GM18868 (cell line): ENCODE measurements around the gene PJA1.
A peak's percentile ranks its signal among the peaks of the same experiment; 100 is the strongest.

Experiments
- ATAC-seq: cut with Tn5 transposase; IDR thresholded peaks from one replicate; pipeline ENCODE4 v1.9.1; 2021; ENCODE audit warnings: mild to moderate bottlenecking, moderate library complexity; ENCODE audit not compliant: unreplicated experiment

The PJA1 gene

DNA sequence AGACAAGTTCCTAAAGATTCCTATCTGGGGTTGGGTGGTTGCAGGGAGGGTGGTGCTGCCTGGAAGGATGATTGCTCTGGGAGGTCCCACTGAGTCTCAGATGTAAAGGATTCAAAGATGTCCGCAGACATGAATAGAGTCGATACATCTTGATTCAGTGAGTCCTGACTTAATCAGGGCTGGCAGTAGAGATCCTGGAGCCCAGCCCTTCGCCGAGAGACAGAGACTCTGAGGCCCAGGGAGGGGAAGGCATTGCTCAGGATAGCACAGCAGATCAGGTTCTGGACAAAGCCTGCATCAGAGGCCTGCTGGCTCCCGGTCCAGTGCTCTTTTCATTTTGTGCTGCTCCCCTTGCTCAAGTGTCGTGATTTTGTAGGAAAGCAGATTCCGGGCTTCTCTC, 21.7 kb downstream of the PJA1 start:
- ATAC-seq: peak; percentile 24

DNA sequence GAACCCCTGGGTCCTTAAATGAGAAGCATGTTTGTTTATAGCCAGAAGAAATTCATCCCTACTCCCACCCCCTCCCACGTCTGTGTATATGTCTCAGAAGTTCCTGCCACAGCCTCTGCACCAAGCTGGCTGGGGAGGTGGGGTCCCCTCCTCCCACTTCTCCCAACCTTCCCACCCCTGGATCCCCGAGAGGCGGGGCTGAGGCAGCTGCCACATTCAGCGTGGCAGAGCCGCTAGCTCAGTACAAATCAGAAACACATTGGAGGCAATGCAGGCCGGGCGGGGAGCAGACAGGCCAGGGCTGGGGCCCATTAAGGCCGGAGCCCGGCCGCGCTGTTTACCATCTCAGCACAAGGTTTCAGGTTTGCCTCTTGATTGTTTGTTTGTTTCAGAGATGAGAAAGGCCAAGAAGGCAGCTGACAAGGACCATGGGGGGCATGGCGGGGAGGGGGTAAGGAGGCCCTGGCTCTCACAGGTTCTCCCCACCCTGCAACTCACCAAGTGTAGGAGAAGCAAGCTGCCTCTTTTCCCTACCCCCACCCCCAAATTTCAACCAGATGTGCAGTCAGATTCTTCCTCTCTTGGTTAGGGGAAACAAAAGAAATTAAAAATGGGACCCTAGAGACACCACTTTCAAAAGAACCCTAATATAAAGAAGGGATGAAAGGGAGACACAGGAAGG, 22.3 kb downstream of the PJA1 start:
- no peak for ATAC-seq

DNA sequence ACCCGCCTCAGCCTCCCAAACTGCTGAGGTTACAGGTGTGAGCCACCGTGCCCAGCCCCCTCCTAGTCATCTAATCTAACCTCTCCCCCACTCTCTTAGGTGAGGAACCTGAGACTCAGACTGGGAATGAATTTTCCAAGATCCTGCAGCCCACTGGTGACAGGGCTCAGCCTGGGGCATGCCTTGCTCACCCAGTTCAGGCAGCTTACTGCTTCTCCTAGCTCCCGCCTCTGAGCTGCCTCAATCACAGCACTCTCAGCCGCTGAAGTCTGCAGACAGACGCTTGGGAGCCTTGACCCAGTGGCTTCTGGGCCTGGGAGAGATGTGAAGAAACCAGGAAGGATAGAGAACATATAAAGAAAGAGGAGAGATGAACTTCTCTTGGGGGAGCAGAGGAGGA, 24.4 kb downstream of the PJA1 start:
- no peak for ATAC-seq

DNA sequence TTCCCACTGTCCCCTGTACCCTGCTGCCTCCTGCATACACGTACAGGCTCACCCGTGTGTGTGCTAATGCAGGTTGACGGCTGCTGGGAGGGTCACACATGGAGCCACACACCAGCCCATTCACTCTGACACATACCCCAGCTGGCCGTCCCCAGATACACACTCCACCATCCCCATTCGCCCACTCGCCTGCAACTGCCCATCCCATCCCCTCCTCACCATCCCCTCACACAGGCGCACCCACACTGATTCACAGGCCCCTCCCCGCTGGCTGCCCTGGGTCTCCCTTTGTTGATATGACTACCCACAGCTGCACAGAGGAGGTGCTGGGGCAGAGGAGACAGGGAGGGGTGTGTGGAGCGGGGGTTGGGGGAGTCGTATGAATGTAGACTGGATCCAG, 25.7 kb downstream of the PJA1 start:
- no peak for ATAC-seq

DNA sequence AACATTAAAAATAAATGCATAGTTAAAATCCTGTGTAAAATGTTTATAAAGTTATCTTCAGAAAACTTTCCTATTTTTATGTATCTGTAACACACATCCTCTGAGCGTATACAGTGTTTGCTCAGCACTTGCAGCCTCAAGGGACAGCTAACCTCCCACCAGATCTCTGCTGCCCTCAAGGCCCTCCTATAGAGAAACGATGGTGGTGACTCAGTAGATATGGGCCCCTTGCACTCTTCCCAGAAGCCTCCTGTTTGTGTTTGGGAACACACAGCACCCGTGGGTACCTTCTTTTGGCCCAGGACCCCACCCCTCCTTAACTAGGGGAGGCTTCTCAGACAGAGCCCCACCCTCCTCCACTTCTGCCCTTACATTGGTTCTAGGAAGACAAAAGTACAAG, 26.7 kb downstream of the PJA1 start:
- no peak for ATAC-seq

DNA sequence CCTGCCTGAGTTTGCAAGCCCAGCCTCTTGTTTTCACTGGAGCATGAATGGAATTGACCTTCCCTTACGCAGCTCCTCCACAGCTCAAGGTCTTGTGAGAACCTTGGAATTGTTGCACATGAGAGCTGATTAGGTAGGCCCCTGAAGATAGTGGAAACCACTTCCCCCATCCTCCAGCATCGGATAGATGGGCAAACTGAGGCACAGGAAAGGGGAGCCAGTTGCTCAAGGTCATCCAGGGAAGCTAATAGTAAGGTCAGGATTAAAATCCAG, 27.2 kb downstream of the PJA1 start:
- no peak for ATAC-seq

DNA sequence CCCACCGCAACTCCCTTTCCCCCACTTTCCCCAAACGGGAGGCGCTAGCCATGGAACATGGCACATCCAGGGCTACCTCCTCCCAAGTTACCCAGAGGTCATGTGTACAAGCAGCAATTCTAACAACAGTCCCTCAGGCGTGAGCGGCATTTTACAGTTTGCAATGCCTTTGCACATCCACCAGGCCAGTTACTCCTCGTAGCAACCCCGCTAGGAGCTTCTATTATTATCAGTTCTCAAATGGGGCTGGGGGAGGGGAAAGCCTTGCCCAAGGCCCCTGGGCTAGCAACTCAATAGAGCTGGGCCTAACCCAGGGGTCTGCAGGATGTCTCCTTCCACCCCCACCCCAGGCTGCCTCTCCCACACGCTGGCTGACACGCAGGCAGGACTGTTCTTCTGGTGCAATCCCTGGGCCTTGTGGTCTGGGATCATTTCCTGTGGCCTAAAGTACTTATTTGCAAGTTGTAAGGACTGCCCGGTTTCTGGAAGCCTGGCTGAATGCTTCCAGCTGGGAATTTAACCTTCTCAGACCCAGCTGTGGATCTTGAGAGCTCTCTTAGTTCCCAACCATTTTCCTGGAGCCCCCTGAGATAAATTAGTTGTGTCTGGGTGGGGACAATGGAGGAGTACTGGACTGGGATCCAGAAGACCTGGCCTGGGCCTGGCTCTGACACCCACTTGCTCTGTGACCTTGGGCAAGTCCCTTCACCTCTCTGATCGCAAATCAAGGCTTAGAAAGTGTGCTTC, 27.7 kb downstream of the PJA1 start:
- ATAC-seq: no peak

DNA sequence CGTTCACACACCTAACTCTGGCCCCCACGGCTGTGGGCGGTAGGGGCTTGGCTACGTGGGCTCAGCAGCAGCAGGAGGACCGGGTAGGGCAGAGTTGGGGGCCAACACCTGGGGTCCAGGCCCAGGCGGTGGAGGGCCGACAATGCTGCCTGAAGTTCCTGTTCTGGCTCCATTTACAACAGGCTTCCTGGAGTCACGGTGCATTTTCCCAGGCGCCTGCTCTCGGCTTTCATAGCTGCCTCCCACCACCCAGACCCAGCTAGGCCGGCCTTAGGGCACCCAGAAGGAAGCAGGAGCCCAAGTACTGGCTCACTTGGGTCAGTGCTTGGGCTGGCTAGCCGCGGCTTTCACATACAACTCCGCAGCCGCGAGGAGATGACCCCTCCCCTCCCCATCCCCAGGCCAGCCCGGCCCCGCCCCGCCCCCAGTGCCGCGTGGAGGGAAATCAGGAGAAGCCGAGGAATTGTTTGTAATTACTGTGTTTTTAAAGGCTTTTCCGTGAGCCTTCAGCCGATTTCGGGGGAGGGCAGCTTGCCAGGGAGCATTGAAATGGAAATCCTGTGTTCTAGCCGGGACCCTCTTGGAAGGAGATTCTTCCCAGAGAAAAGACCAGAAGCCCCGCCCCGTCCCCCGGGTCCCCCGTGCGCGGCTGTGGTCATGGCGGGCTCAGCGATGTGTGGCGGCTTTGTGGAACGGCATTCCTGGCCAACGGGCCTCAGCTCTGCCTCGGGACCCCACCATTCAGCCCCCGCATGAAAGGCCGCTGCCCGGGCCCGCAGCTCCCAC, 28.5 kb downstream of the PJA1 start:
- no peak for ATAC-seq

DNA sequence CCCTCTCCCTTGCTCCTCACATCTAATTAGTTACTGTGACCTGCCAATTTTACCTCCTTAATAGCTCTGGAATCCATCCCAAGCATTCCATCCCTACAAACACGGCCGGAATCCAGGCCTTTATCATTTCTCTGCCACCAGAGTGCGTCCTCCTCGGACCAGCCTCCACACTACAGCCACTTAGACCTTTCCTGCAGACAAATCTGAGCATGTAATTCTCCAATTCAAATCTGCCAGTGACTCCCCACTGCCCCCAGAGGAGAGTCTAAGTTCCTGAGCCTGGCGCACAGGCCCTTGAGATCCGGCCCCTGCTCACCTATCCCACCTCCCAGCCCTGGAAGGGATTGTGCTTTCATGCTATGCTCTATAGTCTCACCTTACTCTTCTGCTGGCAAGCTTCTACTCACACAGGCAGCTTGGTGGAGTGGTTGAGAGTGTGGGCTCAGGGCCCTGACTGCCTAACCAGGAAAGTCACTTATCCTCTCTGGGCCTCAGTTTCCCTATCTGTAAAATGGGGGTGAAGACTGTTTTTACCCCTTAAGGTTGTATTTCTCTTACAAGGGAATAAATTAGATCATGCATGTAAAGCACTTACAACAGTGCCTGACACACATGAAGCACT, 31.2 kb downstream of the PJA1 start:
- ATAC-seq: peak; percentile 67

DNA sequence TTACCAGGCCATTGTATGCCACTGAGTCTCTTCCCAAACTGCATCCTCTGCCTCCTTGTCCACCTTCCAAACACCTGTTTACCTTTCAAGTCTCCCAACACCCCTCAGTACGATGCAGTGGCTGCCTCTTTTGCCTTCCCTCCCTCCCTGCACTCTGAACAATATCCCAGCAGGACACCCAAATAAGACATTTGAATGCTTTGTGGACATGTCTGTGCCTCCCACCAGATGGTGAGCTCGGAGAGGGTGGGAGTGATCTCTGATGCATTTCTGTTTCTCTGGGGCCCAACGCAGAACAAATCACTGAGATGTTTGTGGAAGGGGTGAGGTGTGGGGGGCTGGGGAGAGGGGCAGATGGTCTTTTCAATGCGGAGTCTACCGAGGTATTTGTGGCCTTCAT, 33.4 kb downstream of the PJA1 start:
- ATAC-seq: no peak

DNA sequence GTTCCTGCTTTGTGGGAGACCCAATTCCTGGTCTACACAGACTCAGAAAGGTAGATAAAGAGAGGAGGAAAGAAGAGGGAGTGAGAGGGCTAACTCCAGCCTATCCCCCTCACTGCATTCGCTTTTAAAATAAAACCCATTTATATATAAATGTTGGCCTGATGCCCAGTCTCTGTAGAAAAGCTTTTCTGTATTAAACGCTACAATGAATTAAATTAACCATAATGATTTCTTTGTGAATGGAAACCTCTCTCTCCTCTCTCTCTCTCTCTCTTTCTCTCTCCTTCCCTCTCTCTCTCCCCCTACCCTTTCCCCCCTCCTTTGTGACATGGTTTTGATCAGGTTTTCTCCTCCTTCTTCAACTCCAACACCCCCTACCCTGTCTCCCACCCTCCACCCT, 34.8 kb downstream of the PJA1 start:
- no peak for ATAC-seq

DNA sequence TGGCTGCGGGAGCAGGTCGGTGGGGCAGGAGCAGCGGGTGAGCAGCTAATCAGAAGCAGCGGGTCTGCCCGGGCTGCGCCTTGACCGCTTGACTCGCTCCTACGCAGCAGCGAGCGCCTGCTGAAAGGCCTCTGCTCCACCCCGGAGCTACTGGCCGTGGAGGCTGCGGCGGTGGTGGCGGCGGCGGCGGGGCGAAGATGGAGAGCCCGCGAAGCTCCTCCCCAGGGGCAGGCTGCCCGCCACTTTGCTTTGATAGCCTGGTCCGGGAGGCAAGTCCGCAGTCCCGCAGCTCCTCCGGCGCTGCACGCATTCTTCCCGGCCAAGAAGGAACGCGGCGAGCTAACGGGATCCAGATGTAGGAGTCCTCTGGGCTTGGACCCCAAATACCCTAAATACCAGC, 36.7 kb downstream of the PJA1 start:
- no peak for ATAC-seq

DNA sequence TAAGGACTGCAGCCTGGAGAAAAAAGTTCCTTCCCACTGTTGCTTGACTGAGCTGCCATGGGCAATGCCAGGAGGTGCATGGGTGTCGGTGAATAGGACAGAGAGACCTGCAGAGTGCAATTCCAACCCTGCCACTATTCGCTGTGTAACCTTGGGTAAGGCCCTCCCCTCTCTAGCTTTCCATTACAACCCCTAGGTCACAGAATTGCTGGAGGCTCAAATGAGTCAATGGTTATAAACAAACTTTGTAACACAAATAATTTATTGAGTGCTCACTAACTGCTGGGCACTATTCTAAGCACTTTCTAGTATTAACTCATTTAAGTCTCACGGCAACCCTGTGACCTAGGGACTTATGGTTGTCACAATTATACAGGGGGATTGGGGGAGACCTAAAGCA, 37.8 kb downstream of the PJA1 start:
- ATAC-seq: no peak

DNA sequence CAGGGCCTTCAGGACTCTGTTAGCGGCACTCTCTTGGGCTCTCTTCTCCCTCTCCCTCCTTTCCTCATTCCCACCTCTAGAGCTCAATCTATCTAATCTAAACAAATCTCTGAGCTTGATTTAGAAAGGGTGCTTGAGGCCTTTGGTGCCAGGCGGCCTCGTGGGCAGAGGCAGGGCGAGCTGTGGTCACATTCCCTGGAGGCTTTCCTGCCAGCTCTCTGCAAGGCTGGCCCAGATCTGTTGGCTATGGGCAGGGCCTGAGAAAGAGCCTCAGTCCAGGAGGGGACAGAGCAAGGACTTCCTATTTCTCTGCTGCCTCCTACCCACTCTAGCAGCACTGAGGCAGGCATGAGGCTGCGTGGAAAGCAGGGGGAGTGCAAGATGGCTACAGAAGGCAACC, 38.6 kb downstream of the PJA1 start:
- ATAC-seq: no peak

DNA sequence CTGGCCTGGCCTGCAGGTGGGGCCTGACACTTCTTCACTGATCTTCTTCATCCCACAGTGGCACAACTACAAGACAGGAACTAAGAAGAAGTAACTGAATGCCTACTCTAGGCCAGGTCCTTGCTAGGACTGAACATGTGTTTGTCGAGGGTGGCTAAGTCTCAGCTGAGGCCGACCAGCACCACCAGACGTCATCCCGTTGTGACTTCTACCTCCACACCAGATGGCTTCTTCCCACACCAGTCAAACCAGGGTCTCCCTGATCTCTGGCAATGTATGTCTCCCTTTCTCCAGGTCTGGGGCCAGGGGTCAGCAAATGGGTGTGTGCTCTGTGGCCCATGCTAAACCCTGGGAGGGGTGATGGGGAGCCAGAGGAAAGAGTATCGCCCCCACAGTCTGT, 40.2 kb downstream of the PJA1 start:
- no peak for ATAC-seq

DNA sequence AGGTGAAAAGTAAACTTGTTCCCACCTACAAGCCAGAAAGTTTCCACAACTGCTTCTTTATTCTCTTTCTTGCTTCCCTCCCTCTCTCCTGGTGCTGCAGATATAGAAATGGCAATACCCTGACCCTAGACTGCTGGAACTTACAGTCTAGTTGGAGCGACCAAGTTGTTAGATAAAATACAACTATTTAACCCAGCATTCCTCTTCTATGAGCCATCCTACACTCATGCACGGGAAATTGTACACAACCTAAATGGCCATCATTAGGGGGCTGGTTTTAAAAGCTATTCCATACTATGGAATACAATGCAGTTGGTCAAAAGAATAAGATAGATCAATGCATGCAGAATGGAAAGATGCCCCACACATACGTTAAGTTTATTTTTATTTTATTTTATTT, 41.1 kb downstream of the PJA1 start:
- no peak for ATAC-seq

DNA sequence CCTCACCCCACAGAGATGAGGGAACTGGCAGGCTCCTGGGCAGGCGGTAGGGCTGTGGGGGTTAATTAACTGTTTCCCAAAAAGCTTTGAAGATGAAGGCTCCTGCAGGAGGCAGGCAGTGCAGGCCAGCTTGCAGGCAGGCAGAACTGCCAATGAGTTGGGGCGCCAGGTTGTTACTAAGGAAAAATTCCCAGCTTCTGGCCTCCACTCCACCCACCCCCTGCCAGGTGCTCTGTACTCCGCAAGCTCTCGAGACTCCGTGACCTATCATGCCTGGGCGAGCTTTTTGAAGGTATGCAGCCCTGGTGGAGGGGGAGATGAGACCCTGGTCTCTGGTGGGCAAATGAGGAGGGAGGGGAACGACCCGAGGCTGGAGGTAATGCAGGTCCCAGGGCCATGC, 41.8 kb downstream of the PJA1 start:
- ATAC-seq: no peak

DNA sequence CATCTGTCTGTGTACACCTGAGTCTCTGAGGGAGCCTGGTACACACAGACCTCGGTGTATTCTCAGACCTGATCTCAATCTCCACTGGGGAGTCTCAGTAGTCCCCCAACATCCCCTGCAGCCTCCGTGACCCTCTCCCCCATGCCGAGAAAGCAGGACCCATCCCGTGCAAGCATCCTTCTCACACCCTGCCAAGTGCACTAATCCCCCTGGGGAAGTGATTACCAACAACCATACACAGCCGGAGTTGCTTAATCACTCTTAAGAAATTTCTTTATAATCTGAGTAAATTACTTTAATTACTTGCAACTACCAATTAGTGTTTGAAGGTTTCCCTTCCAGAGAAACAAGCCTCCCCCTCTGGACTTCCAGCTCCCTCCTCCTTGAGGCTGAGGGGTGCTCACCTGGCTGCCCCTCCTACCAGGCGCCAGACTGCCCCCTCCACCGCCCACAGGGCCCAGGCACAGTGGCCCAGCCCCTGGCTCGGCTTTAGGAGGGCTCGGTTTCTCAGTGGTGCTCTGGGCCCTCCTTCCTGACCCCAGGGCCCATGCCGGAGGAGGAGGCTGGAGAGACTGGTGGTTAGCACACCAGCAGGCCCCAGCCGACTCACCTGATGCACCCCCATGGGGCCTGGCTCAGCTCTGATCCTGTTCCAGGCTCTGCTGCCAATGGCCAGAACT, 43.8 kb downstream of the PJA1 start:
- ATAC-seq: no peak

DNA sequence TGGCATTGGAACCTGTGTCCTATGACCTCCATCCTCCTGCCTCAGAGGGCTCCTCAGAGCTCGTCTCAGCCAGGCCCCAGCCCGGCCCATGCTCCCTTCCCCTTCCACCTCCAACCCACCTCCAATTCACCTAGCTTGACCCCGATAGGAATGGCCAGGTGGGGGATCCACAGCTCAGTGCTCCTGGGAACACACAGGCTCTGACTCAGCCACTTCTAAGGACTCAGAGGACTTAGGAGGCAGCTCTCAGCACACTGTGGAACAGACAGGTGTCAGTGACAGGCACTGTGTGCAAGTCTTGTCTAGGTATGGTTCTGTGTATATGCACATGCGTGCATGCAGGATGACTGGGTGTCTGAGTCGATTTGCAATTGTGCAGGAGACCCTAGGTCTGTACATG, 44.8 kb downstream of the PJA1 start:
- ATAC-seq: no peak

DNA sequence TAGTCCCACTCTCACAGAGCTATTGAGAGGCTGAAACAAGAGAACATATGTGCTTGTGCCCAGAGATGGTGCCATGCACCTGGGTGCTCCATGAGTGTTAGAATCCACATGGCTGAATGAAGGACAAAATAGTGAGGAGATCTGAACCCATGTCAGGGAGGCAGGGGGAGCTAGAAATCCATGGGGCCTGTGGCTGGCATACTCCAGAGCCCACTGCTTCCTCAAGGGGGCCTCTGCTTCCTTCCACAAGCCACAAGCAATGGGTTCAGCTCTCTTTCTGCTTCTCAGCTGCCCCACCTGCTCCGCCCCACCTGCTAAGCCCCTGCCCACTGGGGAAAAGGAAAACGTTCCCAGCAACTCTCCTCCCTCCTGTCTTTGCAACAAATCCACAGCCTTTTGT, 46.1 kb downstream of the PJA1 start:
- no peak for ATAC-seq

DNA sequence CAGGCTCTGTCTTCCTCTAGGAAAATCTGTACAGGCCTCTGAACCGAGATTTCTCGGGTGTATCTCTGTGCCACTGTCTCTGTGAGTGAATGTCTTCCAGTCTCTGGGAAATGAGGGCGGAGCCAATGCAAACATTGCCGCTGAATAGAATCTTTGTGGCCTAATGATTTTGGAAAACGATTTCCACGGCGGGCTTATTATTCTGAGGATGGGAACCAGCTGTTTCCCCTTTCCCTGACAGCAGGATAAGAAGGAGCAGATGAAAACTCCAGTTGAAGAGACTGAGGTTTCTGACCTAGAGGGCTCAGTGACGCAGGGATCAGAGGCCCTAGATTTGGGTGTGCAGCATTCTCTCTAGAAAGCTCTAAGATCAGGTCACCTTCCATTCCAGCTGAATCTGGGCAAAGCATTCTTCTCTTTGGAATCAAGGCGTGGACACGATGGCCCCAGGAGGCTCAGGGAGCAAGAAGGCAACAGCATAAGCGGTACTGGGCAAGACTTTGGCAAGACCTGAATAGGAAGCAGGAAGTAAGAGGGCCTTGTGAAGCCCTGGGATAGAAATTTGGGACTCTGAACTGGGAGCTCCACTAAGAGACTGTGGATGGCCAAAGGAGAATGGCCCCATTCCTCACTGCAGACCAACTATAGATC, 47.3 kb downstream of the PJA1 start:
- no peak for ATAC-seq
